NCI-H1930 (cell line): ENCODE measurements around the gene DAGLA.

ENCODE experiments used
- DNase-seq, 2 experiments: peaks; one replicate each; lab custom pipeline; 2025; lab: John Stamatoyannopoulos, UW

Gene DAGLA

DNA sequence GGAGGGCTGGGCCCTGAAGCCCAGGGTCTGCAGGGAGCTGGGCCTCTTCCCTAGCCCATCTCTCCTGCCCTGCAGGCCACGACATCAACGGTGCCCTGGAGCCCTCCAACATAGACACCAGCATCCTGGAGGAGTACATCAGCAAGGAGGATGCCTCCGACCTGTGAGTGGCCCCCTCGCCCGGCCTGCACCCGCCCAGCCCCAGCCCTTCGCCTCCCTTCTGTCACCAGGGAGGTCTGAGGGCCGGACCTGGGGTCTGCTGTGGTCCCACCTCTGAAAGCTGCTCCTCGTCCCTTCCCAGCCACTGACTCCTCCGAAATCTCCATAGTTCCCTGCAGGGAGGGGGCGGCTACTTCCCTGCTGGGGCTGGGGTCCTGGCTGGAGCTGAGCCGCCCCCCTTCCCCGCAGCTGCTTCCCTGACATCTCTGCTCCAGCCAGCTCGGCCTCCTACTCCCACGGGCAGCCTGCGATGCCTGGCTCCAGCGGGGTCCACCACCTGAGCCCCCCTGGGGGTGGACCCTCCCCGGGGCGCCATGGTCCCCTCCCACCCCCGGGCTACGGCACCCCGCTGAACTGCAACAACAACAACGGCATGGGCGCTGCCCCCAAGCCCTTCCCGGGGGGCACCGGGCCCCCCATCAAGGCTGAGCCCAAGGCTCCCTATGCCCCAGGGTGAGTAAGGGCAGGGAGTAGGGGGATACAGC lies 85.5 kb downstream of the DAGLA start:
- no peak for DNase-seq

DNA sequence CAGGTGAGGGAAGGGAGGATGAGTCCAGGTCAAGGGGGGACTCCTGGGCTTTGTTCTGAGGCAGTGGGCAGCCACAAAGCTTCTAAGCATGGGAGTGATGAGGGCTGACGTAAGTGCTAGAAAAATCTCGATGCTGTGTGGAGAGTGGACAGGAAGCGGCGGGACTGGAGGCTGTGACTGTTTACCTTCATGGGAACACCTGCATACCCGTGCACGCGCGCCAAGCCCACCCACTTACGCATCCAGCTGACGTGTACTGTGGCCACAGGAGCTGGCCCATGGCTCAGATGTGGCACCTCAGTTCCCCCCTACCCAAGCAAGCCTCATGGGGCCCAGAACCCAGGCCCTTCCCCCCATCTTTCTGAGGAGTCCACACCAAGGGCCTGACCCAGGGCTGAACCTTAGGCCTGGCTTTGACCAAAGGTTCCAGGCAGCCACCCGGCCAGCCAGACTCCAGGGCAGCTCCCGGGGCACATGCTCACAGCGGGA lies 86.2 kb downstream of the DAGLA start:
- DNase-seq: no peak

DNA sequence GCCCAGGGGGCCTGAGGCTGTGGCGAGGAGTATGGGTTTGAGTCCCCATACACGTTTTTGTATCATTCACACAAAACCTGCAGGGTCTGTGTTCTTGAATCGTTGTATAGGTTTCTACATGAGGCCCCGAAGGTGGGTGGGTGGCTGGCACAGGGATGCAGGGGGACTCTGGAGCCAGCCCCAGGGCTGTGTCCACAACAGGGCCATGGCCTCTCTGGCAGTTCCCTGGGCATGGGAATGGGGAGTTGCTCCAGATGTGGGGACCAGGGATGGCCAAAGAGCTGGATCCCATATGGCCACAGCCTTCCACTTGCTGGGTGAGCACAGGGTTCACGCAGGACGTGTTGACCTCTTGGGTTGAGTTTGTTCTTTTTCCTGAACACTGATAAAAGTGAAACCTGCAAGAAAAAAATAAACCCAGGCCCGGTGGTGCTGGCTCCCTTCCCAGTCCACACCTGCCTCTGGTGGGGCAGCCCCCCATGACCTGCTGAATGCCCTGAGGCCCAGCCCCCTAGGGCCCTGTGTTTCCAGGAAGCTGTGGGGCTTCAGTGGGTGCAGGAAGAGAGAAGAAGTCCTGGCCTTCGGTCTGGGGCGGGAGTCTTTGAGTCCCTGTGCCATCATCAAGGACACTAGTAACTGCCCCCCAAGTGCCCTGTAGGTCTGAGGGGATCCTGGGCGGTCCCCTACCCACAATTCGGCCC lies 88.3 kb downstream of the DAGLA start:
- no peak for DNase-seq

DNA sequence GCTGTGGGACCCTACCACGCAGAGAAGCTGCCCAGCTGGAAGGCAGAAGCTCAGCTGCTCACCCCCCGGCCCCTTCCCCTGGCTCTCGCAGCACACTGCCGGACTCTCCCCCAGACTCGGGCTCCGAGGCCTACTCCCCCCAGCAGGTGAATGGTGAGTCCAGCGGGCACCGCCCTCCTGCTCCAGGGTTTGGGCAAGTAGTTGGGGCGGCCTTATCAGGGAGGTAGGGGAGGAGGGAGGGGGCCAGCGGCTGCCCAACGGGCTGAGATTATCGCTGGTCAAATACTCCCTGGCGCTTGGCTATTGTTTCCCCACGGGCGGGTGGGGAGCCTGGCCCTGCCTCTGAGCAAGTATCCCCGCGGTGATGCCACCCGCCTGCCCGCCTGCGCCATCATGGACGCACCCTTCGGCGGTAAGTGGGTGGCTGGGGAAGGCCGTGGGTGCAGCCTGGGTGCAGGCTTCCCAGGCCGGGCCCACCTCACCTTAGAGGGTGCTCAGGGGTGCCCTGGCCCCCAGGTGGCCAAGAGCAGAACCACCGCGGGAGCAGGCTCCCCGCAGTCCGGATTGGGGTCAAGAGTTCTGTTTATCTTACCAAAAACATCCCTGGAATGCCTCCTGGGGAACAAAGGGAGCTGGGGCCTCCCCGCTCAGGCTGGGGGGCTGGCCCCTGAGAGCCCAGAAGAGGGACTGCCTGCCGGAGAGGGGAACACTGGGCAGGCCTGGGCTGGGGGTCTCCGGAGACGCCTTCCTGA lies 89.2 kb downstream of the DAGLA start:
- DNase-seq: no peak

DNA sequence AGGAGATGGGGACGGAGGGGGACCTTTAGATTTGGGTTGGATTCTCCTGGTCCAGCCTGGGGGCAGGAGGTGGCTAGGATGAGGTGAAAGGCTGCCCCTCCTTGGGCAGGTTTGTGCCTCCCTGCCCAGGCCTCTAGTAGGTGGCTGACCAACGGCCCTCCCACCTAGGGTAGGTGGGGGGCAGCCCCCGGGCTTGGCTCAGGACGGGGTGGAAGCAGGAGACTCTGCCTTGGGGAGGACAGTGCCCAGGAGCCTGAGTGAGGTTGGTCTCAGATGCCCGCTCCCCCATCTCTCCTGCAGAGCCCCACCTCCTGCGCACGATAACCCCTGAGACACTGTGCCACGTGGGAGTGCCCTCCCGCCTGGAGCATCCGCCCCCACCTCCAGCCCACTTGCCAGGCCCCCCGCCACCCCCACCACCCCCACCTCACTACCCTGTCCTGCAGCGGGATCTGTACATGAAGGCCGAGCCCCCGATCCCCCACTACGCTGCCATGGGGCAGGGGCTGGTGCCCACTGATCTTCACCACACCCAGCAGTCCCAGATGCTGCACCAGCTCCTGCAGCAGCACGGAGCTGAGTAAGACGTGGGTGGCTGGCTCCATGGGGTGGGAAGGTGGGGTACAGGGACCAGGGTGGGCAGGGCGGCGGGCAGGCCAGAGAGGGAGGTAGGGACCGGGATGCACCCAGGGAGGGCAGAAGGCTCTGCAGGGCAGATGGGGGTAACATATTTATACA lies 89.9 kb downstream of the DAGLA start:
- DNase-seq: no peak

DNA sequence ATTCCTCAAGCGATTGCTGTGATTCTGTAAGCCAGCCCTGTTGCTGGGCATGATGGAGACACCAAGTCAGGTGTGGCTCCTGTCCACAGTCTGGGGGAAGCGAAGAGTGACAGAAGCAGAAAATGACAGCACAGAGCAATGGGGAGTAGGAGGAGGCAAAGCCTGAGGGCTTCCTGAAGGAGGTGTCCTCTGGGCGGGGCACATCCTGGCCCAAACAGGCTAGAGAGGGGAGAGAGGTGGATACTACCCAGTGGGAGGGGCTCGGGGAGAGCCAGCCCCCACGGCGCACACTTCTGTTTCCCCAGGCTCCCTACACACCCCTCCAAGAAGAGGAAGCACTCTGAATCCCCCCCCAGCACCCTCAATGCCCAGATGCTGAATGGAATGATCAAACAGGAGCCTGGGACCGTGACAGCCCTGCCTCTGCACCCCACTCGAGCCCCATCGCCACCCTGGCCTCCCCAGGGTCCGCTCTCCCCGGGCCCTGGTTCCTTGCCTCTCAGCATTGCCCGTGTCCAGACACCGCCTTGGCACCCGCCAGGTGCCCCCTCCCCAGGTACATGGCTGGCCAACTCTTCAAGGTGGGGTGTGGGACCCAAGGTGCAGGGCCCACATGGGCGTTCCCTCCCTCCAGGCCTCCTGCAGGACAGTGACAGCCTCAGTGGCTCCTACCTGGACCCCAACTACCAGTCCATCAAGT lies 91.2 kb downstream of the DAGLA start:
- no peak for DNase-seq

DNA sequence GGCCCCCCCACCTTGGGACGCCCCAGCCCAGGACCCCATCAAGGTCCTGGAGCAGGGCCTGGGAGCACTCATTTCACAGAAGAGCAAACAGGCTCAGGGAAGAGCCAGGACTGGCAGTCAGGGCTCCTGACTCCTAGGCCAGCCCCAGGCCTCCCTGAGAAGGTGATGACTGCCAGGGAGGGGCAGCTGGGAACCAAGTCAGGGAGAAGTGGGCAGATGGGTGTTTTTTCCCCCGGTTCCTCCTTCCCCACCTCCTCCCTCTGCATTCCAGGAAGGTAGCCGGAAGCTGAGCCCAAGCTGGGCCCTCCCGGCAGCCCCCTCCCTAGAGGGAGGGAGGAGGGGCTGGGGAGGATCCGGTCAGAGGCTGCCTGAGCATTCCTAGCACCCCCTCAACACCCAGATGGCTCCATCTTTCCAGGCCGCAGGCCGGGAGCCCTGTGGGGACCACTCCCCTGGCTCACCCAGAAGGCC lies 91.8 kb downstream of the DAGLA start:
- no peak for DNase-seq

DNA sequence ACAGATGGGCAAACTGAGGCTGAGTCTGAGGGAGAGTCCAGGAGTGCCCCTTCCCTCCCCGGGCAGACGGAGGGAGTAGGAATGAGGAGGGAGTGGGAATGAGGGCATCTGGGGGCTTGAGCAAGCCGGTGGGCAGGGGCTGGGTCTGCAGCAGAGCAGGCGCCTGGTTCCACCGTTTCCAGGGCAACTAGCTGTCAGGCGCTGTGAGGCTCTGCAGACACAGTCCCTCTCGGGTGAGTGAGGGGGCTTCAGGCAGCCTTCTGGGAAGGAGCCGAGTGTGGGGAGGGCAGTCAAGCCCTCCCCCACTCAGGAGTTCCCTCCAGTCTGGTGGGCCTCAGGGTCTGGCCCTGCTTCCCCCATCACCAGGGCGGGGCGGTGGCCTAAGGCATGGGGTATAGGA lies 93.2 kb downstream of the DAGLA start:
- no peak for DNase-seq

DNA sequence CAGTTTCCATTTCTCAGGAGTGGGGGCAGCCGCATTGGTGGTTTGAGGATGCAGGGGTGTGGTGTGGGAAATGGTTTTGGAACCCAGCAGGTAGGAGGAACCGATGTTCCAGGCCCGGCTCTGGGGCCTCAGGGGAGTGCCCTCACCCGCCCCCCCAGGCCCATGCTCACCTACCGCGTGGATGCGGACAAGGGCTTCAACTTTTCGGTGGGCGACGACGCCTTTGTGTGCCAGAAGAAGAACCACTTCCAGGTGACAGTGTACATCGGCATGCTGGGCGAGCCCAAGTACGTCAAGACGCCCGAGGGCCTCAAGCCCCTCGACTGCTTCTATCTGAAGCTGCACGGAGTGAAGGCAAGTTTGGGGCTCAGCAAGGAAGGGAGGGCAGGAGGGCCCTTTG lies 93.6 kb downstream of the DAGLA start:
- DNase-seq: no peak

DNA sequence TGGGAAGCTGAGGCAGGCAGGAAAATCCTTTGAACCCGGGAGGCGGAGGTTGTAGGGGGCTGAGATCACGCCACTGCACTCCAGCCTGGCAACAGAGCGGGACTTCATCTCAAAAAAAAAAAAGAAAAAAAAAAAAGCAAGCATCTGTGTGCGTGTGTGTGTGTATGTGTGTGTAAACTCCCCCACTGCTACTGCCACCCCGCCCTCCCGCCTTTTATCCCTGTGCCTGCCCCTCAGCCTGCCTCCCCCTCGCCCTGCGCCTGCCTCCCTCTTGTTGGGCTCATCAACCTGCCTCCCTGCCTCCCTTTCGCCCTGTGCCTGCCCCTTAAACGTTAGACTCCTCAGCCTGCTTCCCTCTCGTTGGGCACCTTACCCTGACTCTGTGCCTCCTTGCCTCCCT lies 94.2 kb downstream of the DAGLA start:
- DNase-seq: no peak

DNA sequence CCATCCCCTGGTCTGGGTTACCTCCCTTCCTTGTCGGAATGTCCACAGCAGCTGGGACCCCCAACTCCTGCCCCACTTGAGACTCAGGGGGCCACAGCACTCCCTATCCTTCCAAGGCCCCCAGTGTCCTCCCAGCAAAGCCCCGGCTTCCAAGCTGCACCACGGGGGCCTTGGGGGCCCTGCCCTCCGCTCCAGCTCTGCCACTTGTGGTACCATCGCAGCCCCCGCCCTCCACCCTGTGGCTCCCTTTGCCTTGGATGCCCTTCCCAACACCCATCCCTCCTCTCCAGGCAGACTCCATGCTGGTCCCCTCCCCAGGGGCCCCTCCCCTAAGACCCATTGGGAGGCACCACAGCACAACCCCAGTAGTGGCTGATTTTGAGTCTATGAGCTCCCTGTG lies 94.9 kb downstream of the DAGLA start:
- no peak for DNase-seq

DNA sequence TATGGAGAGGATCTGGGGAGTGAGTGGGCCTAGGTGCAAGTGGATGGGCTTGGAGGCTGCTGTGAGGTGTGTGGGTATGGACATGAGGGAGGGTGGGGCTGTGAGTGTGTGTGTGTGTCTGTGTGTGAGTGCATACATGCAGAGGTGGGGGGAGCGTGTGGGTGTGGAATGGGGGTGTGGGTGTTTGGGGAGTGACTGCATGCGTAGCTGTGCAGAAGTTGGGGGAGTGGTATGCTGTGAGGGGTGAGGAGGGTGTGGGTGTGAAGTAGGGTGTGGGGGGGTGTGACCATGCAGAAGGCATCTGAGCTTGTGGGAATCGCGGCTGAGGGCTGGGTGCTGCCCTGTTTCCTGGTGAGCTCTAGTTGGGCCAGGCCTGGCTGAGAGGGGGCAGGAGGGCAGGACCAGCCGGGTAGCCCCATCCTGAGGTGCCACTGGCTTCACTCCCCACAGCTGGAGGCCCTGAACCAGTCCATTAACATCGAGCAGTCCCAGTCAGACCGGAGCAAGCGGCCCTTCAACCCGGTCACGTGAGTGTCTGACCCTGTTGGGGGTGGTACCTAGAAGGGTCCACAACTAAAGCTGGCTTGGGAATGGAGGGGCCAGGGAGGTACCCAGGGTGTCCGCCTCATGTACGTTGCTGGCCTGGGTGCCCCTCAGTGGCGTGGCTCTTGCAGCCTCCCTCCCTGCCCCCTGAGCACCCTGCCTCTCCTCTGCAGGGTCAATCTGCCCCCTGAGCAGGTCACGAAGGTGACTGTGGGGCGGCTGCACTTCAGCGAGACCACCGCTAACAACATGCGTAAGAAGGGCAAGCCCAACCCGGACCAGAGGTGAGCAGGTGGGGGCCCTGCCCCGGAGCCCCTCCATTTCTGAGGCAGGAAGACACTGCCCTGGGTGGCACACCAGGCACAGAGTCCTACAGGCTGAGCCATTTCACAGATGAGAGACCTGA lies 95.7 kb downstream of the DAGLA start:
- DNase-seq: no peak

DNA sequence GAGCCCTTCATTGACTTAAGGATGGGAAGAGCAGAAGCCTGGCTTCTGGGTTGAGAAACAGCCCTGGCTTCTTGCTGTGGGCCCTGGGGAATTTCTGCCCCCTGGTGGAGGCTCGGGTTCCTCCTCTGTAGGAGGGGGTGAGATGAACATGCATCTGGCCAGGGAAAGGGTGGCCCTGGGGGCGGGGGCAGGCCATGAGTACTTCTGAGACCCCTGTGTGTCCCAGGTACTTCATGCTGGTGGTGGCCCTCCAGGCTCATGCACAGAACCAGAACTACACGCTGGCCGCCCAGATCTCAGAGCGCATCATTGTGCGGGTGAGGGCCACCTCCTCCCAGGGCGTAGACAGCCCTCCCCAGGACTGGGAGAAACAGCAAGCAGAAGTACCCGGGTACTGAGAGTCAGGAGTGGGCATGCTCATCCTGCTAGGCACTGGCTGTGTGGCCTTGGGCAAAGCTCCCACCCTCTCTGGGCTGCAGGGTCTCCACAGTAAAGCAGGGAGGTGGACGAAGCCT lies 96.4 kb downstream of the DAGLA start:
- DNase-seq: peak in 1 of 2 experiments; percentile 23

DNA sequence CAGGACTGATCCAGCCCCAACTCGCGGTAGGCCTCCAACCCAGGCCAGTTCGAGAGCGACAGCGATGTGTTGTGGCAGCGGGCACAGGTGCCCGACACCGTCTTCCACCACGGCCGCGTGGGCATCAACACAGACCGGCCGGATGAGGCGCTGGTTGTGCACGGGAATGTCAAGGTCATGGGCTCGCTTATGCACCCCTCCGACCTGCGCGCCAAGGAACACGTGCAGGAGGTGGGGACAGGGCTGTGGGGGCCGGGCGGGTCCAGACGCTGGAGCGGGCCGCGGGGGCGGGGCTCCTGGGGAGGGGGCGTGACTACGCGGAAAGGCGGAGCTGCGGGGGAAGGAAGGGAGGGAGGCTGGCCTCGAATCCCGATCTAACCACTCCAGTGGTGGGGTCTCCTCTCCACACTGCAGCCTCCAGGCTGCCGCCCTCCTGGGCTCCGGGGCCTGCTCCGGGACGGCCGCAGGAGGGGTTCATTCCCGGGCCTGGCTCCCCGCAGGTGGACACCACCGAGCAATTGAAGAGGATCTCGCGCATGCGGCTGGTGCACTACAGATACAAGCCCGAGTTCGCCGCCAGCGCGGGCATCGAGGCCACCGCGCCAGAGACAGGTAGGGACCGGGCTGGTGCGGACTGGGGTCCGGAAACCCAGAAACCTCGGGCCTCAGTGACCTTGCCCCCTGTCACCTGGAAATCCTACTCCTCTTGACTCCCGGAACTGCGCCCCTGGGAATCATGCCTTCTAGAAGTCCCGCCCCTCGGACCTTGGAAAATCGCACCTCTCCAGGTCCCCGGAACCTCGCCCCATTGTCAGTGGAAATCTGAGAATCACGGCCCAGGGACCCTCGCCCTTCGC lies 97.3 kb downstream of the DAGLA start:
- DNase-seq: no peak

DNA sequence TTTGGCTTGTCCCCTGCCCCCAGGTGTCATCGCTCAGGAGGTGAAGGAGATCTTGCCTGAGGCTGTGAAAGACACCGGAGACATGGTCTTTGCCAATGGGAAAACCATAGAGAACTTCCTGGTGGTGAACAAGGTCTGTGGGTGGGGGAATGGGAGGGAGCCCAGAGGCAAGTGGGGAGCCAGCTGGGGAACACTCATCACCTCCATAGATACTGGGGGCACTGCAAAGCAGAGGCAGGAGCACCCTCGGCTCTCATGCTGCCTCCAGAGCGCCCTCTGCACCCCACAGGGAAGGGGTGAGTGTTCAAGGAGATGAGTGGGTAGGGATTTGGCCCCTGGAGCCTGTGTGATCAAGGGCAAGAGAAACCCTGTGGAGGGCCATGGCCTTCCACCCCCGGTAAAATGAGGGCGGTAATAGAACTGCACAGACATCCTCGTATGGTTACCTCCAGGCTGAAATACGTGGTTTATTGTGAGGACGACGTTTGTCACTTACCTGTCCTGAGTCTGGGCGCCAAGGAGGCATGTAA lies 98.2 kb downstream of the DAGLA start:
- no peak for DNase-seq

DNA sequence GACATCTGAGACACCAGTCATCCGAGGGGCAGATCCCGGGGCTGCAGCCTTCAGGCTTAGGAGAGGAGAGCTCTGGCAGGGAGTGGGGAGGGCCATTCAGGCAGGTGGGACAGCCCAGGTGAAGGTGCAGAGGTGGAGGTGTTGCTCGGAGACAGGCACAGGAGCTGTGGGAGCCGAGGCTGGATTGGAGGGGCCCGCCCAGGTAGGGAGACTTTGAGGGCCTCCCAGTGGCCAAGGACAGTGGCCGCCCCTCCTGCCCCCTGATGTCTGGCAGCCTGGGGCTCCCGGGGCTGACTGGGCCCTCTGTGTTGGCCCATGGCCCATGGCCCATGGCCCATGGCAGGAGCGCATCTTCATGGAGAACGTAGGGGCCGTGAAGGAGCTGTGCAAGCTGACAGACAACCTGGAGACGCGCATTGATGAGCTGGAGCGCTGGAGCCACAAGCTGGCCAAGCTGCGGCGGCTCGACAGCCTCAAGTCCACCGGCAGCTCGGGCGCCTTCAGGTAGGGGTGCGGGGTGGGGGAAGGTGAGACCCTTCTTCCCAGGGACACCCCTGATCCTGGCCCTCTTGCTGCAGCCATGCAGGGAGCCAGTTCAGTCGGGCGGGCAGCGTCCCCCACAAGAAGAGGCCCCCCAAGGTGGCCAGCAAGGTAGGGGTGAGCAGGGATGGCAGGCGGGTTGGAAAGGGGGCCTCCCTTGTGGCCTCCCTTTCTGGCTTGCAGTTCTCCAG lies 98.9 kb downstream of the DAGLA start:
- no peak for DNase-seq

DNA sequence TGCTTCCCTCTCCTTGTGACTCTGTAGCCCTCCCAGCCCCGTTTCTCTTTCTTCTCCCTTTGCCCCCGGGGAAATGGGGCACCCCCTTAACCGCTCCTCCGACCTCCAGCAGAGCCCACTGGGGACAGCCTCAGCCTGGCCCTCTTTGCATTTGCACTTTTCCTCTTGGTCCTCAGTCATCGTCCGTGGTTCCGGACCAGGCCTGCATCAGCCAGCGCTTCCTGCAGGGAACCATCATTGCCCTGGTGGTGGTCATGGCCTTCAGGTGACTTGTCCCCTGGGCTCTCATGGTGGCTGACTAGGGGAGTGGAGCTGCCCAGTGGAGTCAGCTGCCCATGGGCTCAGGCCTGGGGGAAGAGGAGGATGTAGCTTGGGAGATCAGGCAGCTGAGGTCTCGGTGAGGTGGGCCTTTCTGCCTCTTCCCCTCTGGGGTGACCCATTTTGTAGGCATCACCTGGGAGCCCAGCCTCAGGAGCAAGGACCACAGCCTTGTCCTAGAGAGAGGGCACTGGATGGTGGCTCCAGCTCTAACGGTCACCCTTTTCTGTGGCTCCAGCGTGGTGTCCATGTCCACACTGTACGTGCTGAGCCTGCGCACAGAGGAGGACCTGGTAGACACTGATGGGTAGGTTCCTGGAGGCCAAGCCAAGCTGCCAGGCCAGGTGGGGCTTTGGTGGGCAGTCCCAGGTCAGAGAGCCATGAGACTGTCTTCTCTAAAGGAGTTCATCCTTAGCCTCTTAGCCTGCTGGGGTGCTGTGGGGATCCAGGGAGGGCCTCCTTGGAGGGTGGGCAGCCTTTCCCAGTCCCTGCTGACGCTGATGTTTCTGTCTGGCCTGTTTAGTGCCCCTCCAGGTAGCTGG lies 99.7 kb downstream of the DAGLA start:
- no peak for DNase-seq
